Measurements from ENCODE around the gene TMEM45B.

GRCh38 chr11:129795089-129795488 lies 20.6 kb upstream of the TMEM45B start:
- TF ChIP-seq, protein P1, sequence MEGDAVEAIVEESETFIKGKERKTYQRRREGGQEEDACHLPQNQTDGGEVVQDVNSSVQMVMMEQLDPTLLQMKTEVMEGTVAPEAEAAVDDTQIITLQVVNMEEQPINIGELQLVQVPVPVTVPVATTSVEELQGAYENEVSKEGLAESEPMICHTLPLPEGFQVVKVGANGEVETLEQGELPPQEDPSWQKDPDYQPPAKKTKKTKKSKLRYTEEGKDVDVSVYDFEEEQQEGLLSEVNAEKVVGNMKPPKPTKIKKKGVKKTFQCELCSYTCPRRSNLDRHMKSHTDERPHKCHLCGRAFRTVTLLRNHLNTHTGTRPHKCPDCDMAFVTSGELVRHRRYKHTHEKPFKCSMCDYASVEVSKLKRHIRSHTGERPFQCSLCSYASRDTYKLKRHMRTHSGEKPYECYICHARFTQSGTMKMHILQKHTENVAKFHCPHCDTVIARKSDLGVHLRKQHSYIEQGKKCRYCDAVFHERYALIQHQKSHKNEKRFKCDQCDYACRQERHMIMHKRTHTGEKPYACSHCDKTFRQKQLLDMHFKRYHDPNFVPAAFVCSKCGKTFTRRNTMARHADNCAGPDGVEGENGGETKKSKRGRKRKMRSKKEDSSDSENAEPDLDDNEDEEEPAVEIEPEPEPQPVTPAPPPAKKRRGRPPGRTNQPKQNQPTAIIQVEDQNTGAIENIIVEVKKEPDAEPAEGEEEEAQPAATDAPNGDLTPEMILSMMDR (IDR thresholded peaks at IDR 0.05): no peak
- no peak for TF ChIP-seq POLR2A (IDR thresholded peaks at IDR 0.05)
